Neural progenitor cell (in vitro differentiated cells): ENCODE results near the gene KMT5B. TPM values are rescaled to one million over a fixed set of nuclear protein-coding genes. Genes with fewer than 3 reads are reported as not detected.

Experiments
- DNase-seq: peaks from one replicate; pipeline ENCODE4 v3.0.0-alpha.2; 2016; ENCODE audit warnings: low spot score
- H2AFZ ChIP-seq: fragments of 200-600 bp; sonication (generic); replicated peaks from 2 replicates; pipeline ENCODE4 v1.6.1; 2016; ENCODE audit warnings: antibody characterized with exemption
- H3F3A ChIP-seq: fragments of 200-600 bp; sonication (generic); 2 replicates; pipeline ENCODE4 v1.6.1; 2016; ENCODE audit warnings: antibody characterized with exemption, low read depth
- H3K27ac ChIP-seq: fragments of 200-600 bp; sonication (generic); 2 replicates; pipeline ENCODE4 v1.5.1; 2016; ENCODE audit warnings: mild to moderate bottlenecking
- H3K27me3 ChIP-seq: fragments of 200-600 bp; sonication (generic); 2 replicates; pipeline ENCODE4 v1.6.1; 2016; ENCODE audit warnings: mild to moderate bottlenecking, moderate library complexity
- H3K36me3 ChIP-seq: fragments of 200-600 bp; sonication (generic); 2 replicates; pipeline ENCODE4 v1.5.1; 2016
- H3K4me1 ChIP-seq: fragments of 200-600 bp; sonication (generic); 2 replicates; pipeline ENCODE4 v1.6.1; 2016; ENCODE audit warnings: mixed run types
- H3K4me2 ChIP-seq: fragments of 200-600 bp; sonication (generic); 2 replicates; pipeline ENCODE4 v1.6.1; 2016
- H3K4me3 ChIP-seq: fragments of 200-600 bp; sonication (generic); 2 replicates; pipeline ENCODE4 v1.5.1; 2016
- H3K79me2 ChIP-seq: fragments of 200-600 bp; sonication (generic); 2 replicates; pipeline ENCODE4 v1.6.1; 2016; ENCODE audit warnings: low read depth
- H3K9ac ChIP-seq: fragments of 200-600 bp; sonication (generic); 2 replicates; pipeline ENCODE4 v1.6.1; 2016
- H3K9me3 ChIP-seq: fragments of 200-600 bp; sonication (generic); 2 replicates; pipeline ENCODE4 v1.5.1; 2016; ENCODE audit warnings: low read depth
- H4K20me1 ChIP-seq: fragments of 200-600 bp; sonication (generic); 2 replicates; pipeline ENCODE4 v1.6.1; 2016; ENCODE audit warnings: low read depth
- H3K27ac Mint-ChIP-seq: 3 replicates; pipeline ENCODE4 v1.8.0; 2021; ENCODE audit warnings: mixed read lengths
- H3K27me3 Mint-ChIP-seq: 2 replicates; pipeline ENCODE4 v1.8.0; 2022; ENCODE audit warnings: low read depth, mild to moderate bottlenecking, inconsistent platforms, moderate library complexity, mixed read lengths; ENCODE audit not compliant: insufficient read depth
- H3K36me3 Mint-ChIP-seq: 3 replicates; pipeline ENCODE4 v1.8.0; 2021; ENCODE audit warnings: mixed read lengths
- H3K4me1 Mint-ChIP-seq: 3 replicates; pipeline ENCODE4 v1.8.0; 2021; ENCODE audit warnings: mixed read lengths
- H3K4me3 Mint-ChIP-seq: 3 replicates; pipeline ENCODE4 v1.8.0; 2021; ENCODE audit warnings: mild to moderate bottlenecking, moderate library complexity, mixed read lengths
- H3K9me3 Mint-ChIP-seq: 3 replicates; pipeline ENCODE4 v1.8.0; 2020; ENCODE audit warnings: mixed read lengths
- EZH2 ChIP-seq: fragments of 200-600 bp; sonication (generic); IDR thresholded peaks from 2 replicates; pipeline ENCODE4 v1.6.1; 2017; ENCODE audit warnings: antibody characterized with exemption, mild to moderate bottlenecking, moderate library complexity
- EZH2phosphoT487 ChIP-seq: fragments of 200-600 bp; sonication (generic); IDR thresholded peaks from 2 replicates; pipeline ENCODE4 v1.6.1; 2017; ENCODE audit warnings: antibody characterized with exemption
- total RNA-seq: library from RNA; depleted of rRNA; stranded (reverse); fragments of >200 nt; gene quantifications from 2 replicates; pipeline ENCODE4 v1.2.3, GENCODE V29; 2015; ENCODE audit warnings: low replicate concordance
- TF ChIP-seq, protein P1 (sequence below): fragments of 200-600 bp; sonication (generic); IDR thresholded peaks from 2 replicates; pipeline ENCODE4 v1.5.1; 2017; ENCODE audit warnings: antibody characterized with exemption, mild to moderate bottlenecking

KMT5B gene
- total RNA-seq, 1 donor from 2014 or later, result 62.4 TPM

GRCh38 chr11:68242616-68243015 is 29.5 kb upstream of the KMT5B start:
- no peaks in the 10 kb centered on the region for H3K9me3 ChIP-seq
- TF ChIP-seq, protein P1, sequence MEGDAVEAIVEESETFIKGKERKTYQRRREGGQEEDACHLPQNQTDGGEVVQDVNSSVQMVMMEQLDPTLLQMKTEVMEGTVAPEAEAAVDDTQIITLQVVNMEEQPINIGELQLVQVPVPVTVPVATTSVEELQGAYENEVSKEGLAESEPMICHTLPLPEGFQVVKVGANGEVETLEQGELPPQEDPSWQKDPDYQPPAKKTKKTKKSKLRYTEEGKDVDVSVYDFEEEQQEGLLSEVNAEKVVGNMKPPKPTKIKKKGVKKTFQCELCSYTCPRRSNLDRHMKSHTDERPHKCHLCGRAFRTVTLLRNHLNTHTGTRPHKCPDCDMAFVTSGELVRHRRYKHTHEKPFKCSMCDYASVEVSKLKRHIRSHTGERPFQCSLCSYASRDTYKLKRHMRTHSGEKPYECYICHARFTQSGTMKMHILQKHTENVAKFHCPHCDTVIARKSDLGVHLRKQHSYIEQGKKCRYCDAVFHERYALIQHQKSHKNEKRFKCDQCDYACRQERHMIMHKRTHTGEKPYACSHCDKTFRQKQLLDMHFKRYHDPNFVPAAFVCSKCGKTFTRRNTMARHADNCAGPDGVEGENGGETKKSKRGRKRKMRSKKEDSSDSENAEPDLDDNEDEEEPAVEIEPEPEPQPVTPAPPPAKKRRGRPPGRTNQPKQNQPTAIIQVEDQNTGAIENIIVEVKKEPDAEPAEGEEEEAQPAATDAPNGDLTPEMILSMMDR, result no peak
- TF ChIP-seq EZH2 (no peak), EZH2phosphoT487 (no peak)
- H3K27me3 ChIP-seq, result no peaks in the 10 kb centered on the region
- Mint-ChIP-seq H3K36me3 (no peaks in the 10 kb centered on the region), H3K4me3 (no peak overlapping the region), H3K4me1 (peaks cover 3% of the 10 kb centered on the region), H3K27ac (no peak overlapping the region), H3K27me3 (peaks cover 3% of the 10 kb centered on the region), H3K9me3 (no peaks in the 10 kb centered on the region)
- DNase-seq, result no peak
- H3K9ac ChIP-seq, result no peak overlapping the region
- H3K27ac ChIP-seq, result no peak overlapping the region
- no peaks in the 10 kb centered on the region for H3K79me2 ChIP-seq
- no peaks in the 10 kb centered on the region for H3F3A ChIP-seq
- no peaks in the 10 kb centered on the region for H3K36me3 ChIP-seq
- H4K20me1 ChIP-seq, result no peaks in the 10 kb centered on the region
- no peaks in the 10 kb centered on the region for H3K4me1 ChIP-seq
- H3K4me3 ChIP-seq, result no peak overlapping the region
- no peak overlapping the region for H3K4me2 ChIP-seq
- no peak overlapping the region for H2AFZ ChIP-seq

DNA sequence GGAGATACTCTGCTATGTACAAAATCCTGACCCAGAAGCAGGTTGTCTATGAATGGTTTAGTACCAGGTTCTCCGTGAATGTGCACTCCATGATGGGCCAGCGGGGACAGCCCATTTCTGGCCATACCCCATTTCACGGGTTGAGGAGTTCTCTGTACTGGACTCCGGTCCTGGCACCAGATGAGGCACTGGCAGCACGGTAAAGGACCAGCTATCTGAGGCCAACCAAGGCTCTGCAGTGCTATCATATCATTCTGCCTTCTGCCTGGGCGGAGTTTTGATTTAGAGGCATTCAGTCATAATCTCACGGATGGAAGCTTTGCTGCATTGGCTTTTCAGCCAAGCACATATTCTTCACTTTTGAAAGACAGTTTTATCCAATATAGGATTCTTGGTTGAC is 18.5 kb upstream of the KMT5B start:
- H3F3A ChIP-seq, result no peaks in the 10 kb centered on the region
- peaks cover 14% of the 10 kb centered on the region for H3K9me3 Mint-ChIP-seq
- H3K27me3 ChIP-seq, result no peaks in the 10 kb centered on the region
- H3K9ac ChIP-seq, result no peak overlapping the region
- TF ChIP-seq, protein P1, result no peak
- no peak for TF ChIP-seq EZH2
- TF ChIP-seq EZH2phosphoT487, result no peak
- H3K4me2 ChIP-seq, result no peak overlapping the region
- H3K79me2 ChIP-seq, result no peaks in the 10 kb centered on the region
- H3K4me3 ChIP-seq, result no peak overlapping the region
- no peak overlapping the region for H3K27ac ChIP-seq
- no peaks in the 10 kb centered on the region for H3K36me3 Mint-ChIP-seq
- H3K4me3 Mint-ChIP-seq, result no peak overlapping the region
- no peak overlapping the region for H3K27ac Mint-ChIP-seq
- H3K4me1 Mint-ChIP-seq, result no peaks in the 10 kb centered on the region
- H4K20me1 ChIP-seq, result no peaks in the 10 kb centered on the region
- H2AFZ ChIP-seq, result no peak overlapping the region
- DNase-seq, result no peak
- H3K27me3 Mint-ChIP-seq, result peaks cover 8% of the 10 kb centered on the region
- no peaks in the 10 kb centered on the region for H3K9me3 ChIP-seq
- H3K4me1 ChIP-seq, result no peaks in the 10 kb centered on the region
- H3K36me3 ChIP-seq, result no peaks in the 10 kb centered on the region

DNA sequence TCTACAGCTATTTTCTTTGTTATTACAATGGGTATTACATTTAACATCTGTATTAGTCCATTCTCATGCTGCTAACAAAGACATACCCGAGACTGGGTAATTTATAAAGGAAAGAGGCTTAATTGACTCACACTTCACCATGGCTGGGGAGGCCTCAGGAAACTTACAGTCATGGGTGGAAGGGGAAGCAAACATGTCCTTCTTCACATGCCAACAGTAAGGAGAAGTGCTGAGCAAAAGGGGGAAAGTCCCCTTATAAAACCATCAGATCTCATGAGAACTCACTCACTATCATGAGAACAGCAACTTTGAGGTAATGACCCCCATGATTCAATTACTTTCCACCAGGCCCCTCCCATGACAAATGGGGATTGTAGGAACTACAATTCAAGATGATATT is 16.5 kb upstream of the KMT5B start:
- Histone ChIP-seq H3K27ac (no peak overlapping the region), H2AFZ (no peak overlapping the region), H3K9me3 (no peaks in the 10 kb centered on the region), H4K20me1 (no peaks in the 10 kb centered on the region), H3F3A (no peaks in the 10 kb centered on the region), H3K27me3 (no peaks in the 10 kb centered on the region), H3K4me1 (no peaks in the 10 kb centered on the region), H3K36me3 (no peaks in the 10 kb centered on the region), H3K79me2 (no peaks in the 10 kb centered on the region), H3K9ac (no peak overlapping the region), H3K4me3 (no peak overlapping the region), H3K4me2 (no peak overlapping the region)
- no peak overlapping the region for H3K27ac Mint-ChIP-seq
- H3K4me3 Mint-ChIP-seq, result no peak overlapping the region
- TF ChIP-seq EZH2 (no peak), EZH2phosphoT487 (no peak)
- TF ChIP-seq, protein P1, result no peak
- H3K4me1 Mint-ChIP-seq, result no peaks in the 10 kb centered on the region
- DNase-seq, result no peak
- peaks cover 22% of the 10 kb centered on the region for H3K9me3 Mint-ChIP-seq
- no peaks in the 10 kb centered on the region for H3K36me3 Mint-ChIP-seq
- peaks cover 10% of the 10 kb centered on the region for H3K27me3 Mint-ChIP-seq
